MCF 10A (cell line): ENCODE data around the gene SMG1. TPM values are rescaled to one million over a fixed set of nuclear protein-coding genes. Genes with fewer than 3 reads are reported as not detected.

Experiments used
- BruUV-seq: library from RNA; stranded (reverse); fragments of 400-500 nt; replicated peaks from 2 replicates; lab custom pipeline; 2021; lab: Mats Ljungman, UMichigan
- CTCF ChIA-PET: fragments of 300-600 bp; sonication (Branson Sonifier 250); formaldehyde crosslinking; extraction: SDS; loops from one replicate; lab custom pipeline; 2021; ENCODE audit warnings: antibody characterized with exemption, inconsistent platforms; lab: Yijun Ruan, JAX
- POLR2A ChIA-PET: fragments of 300-600, 350-650 bp; sonication (Branson Sonifier 250); formaldehyde crosslinking; extraction: SDS; loops from one replicate; lab custom pipeline; 2020; ENCODE audit warnings: antibody characterized with exemption, inconsistent platforms; lab: Yijun Ruan, JAX
- DNase-seq: peaks from one replicate; pipeline ENCODE4 v3.0.0-alpha.2; 2018; ENCODE audit not compliant: unreplicated experiment
- H3K27ac Mint-ChIP-seq: one replicate; pipeline ENCODE4 v1.8.0; 2022; ENCODE audit warnings: mild to moderate bottlenecking, low read depth, mixed read lengths; ENCODE audit not compliant: unreplicated experiment
- H3K27me3 Mint-ChIP-seq: one replicate; pipeline ENCODE4 v1.8.0; 2022; ENCODE audit warnings: mixed read lengths; ENCODE audit not compliant: insufficient read depth, unreplicated experiment
- H3K36me3 Mint-ChIP-seq: one replicate; pipeline ENCODE4 v1.8.0; 2022; ENCODE audit warnings: mild to moderate bottlenecking, moderate library complexity, mixed read lengths; ENCODE audit not compliant: insufficient read depth, unreplicated experiment
- H3K4me1 Mint-ChIP-seq: one replicate; pipeline ENCODE4 v1.8.0; 2022; ENCODE audit warnings: mixed read lengths; ENCODE audit not compliant: insufficient read depth, unreplicated experiment
- H3K4me3 Mint-ChIP-seq: one replicate; pipeline ENCODE4 v1.8.0; 2022; ENCODE audit warnings: mild to moderate bottlenecking, moderate library complexity, mixed read lengths; ENCODE audit not compliant: unreplicated experiment
- H3K9me3 Mint-ChIP-seq: one replicate; pipeline ENCODE4 v1.8.0; 2022; ENCODE audit warnings: mixed read lengths; ENCODE audit not compliant: unreplicated experiment
- intact Hi-C: fragments of 100-400 bp; cut with micrococcal nuclease; formaldehyde crosslinking; loops from 2 replicates; pipeline ENCODE4 v1.14.1; 2022
- total RNA-seq: library from RNA; stranded (reverse); gene quantifications from 2 replicates; pipeline ENCODE4 v1.2.3, GENCODE V29; 2022
- TF ChIP-seq, protein P1 (sequence below): fragments of 200-600 bp; IDR thresholded peaks from one replicate; pipeline ENCODE4 v1.8.0; 2022; ENCODE audit warnings: antibody characterized with exemption, mild to moderate bottlenecking; ENCODE audit not compliant: unreplicated experiment

The SMG1 gene
- total RNA-seq, 1 experiment from 2014 or later, result 110 TPM

DNA sequence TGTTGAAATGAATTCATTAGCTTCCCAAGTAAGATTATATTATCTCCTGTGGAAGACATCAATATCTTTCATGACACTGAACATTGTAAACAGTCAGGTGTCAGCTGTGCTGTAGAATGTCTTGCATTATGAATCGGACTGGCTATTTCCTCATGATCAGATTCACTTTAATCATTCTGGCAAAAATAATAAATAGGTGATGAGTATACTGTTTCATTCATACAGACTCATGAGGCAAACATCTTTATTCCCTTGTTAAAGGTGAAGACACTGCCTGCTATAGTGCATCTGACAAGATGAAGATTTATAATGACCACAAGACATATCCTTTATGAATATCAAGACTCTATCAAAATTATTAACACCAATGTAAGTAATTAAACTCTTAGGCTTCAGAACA, 73.6 kb downstream of the SMG1 start:
- Mint-ChIP-seq H3K27ac (no peak overlapping the region), H3K36me3 (peaks cover 91% of the 10 kb centered on the region), H3K9me3 (no peaks in the 10 kb centered on the region), H3K4me1 (no peaks in the 10 kb centered on the region), H3K27me3 (no peaks in the 10 kb centered on the region), H3K4me3 (no peak overlapping the region)
- POLR2A ChIA-PET, result interaction anchor here (0.6 kb wide), 1 partner anchor 200 kb away, joined by 3 read pairs; no protein-coding TSS in a partner anchor
- CTCF ChIA-PET, result no interaction called here
- intact Hi-C loops, result no loop called here
- TF ChIP-seq, protein P1, sequence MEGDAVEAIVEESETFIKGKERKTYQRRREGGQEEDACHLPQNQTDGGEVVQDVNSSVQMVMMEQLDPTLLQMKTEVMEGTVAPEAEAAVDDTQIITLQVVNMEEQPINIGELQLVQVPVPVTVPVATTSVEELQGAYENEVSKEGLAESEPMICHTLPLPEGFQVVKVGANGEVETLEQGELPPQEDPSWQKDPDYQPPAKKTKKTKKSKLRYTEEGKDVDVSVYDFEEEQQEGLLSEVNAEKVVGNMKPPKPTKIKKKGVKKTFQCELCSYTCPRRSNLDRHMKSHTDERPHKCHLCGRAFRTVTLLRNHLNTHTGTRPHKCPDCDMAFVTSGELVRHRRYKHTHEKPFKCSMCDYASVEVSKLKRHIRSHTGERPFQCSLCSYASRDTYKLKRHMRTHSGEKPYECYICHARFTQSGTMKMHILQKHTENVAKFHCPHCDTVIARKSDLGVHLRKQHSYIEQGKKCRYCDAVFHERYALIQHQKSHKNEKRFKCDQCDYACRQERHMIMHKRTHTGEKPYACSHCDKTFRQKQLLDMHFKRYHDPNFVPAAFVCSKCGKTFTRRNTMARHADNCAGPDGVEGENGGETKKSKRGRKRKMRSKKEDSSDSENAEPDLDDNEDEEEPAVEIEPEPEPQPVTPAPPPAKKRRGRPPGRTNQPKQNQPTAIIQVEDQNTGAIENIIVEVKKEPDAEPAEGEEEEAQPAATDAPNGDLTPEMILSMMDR, result no peak
- no TSS peak for BruUV-seq
- no peak for DNase-seq

DNA sequence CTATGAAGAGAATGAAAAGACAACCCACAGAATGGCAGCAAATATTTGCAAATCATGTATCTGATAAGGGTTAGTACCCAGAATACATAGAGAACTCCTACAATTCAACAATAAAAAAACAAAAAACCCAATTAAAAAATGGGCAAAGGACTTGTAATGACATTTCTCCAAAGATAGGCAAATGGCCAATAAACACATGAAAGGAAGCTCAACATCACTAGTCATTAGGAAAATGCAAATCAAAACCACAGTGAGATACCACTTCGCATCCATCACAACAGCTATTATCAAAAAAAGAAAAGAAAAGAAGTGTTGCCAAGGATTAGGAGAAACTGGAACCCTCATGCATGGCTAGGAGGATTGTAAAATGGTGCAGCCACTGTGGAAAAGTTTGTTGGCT, 79.8 kb downstream of the SMG1 start:
- ChIA-PET POLR2A (interaction anchor here (0.6 to 1.6 kb wide), 4 partner anchors 10 to 1749 kb away, joined by 3 to 6 read pairs (median 5); partner anchors contain the start of gene ARL6IP1), CTCF (interaction anchor here (0.8 to 1.6 kb wide), 6 partner anchors 10 to 226 kb away, joined by 3 to 5 read pairs (median 4); partner anchors contain the start of genes ARL6IP1 and TMC7)
- intact Hi-C loops, result no loop called here
- Mint-ChIP-seq H3K4me1 (no peaks in the 10 kb centered on the region), H3K9me3 (no peaks in the 10 kb centered on the region), H3K27me3 (no peaks in the 10 kb centered on the region), H3K36me3 (peaks cover 100% of the 10 kb centered on the region), H3K27ac (no peak overlapping the region), H3K4me3 (no peak overlapping the region)
- DNase-seq, result no peak
- no TSS peak for BruUV-seq
- TF ChIP-seq, protein P1, result no peak

DNA sequence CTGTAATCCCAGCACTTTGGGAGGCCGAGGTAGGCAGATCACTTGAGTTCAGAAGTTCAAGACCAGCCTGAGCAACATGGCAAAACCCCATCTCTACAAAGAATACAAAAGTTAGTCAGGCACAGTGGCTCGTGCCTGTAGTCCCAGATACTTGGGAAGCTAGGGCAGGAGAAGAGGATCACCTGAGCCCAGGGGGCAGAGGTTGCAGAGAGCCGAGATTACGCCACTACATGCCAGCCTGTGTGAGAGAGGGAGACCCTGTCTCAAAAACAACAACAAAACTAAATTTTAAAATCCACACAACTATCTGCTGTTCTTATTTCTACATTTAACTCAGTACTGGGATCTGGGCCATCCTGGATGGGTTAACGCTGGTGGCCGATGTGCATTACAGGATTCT, 83.6 kb downstream of the SMG1 start:
- Mint-ChIP-seq H3K27me3 (no peaks in the 10 kb centered on the region), H3K4me1 (peaks cover 14% of the 10 kb centered on the region), H3K9me3 (no peaks in the 10 kb centered on the region), H3K27ac (no peak overlapping the region), H3K4me3 (no peak overlapping the region), H3K36me3 (peaks cover 100% of the 10 kb centered on the region)
- no TSS peak for BruUV-seq
- intact Hi-C loops, result no loop called here
- ChIA-PET CTCF (interaction anchor here (0.6 to 1.5 kb wide), 3 partner anchors 9 to 127 kb away, joined by 3 to 4 read pairs (median 3); no protein-coding TSS in a partner anchor), POLR2A (interaction anchor here (1.9 kb wide), 1 partner anchor 37 kb away, joined by 4 read pairs; no protein-coding TSS in a partner anchor)
- no peak for DNase-seq
- TF ChIP-seq, protein P1, result no peak

DNA sequence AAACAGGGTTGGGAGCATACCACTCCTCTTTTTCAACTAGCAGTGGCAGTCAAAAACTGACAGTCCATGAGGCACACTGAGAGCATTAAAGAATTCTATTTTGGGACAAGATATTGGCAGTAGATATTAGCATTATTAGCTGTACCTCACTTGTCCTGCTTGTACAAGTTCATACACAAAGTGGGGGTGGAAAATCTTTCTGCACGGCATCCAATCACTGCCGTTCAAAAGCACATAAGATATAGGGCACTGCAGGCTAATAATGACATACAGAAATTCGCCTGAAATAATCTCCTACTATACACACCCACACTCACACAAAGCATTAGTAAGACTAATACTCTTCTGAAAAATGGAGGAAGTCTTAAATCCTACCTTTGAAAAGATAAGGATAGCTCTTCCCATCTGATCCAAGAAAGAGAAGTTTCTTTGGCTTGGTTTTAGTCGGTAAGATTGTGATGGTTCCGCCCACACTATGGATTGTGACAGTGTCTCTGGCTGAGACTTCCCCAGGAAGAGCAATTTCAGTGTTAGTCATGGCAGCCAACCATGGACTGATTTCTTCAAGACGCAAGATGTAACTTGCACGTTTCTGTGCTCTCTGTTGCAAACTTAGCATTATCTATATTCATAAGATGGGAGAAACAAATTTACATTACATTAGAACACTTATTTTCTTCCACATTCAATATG, 84.2 kb downstream of the SMG1 start:
- TF ChIP-seq, protein P1, result no peak
- peak; percentile 6 for DNase-seq
- peaks cover 14% of the 10 kb centered on the region for H3K4me1 Mint-ChIP-seq
- intact Hi-C loops, result no loop called here
- no peak overlapping the region for H3K27ac Mint-ChIP-seq
- no peaks in the 10 kb centered on the region for H3K9me3 Mint-ChIP-seq
- BruUV-seq, result no TSS peak
- POLR2A ChIA-PET, result interaction anchor here (1.2 to 1.9 kb wide), 2 partner anchors 9 to 36 kb away, joined by 3 to 4 read pairs; no protein-coding TSS in a partner anchor
- H3K36me3 Mint-ChIP-seq, result peaks cover 100% of the 10 kb centered on the region
- H3K4me3 Mint-ChIP-seq, result no peak overlapping the region
- no peaks in the 10 kb centered on the region for H3K27me3 Mint-ChIP-seq
- CTCF ChIA-PET, result interaction anchor here (0.6 to 1.5 kb wide), 3 partner anchors 12 to 128 kb away, joined by 3 to 5 read pairs (median 4); no protein-coding TSS in a partner anchor
